NCI-H82 treated with DMSO at 0.1 percent for 48 hours (cell line): ENCODE results near the gene KIF13A.
"Not testable (repeated sequence)": the region's sequence is repeated elsewhere in the genome, so short reads cannot be mapped to it uniquely, and the experiment has no call there.

ENCODE experiments used
- DNase-seq: peaks from one replicate; lab custom pipeline; 2025; ENCODE audit not compliant: unreplicated experiment; lab: John Stamatoyannopoulos, UW

Gene KIF13A

DNA sequence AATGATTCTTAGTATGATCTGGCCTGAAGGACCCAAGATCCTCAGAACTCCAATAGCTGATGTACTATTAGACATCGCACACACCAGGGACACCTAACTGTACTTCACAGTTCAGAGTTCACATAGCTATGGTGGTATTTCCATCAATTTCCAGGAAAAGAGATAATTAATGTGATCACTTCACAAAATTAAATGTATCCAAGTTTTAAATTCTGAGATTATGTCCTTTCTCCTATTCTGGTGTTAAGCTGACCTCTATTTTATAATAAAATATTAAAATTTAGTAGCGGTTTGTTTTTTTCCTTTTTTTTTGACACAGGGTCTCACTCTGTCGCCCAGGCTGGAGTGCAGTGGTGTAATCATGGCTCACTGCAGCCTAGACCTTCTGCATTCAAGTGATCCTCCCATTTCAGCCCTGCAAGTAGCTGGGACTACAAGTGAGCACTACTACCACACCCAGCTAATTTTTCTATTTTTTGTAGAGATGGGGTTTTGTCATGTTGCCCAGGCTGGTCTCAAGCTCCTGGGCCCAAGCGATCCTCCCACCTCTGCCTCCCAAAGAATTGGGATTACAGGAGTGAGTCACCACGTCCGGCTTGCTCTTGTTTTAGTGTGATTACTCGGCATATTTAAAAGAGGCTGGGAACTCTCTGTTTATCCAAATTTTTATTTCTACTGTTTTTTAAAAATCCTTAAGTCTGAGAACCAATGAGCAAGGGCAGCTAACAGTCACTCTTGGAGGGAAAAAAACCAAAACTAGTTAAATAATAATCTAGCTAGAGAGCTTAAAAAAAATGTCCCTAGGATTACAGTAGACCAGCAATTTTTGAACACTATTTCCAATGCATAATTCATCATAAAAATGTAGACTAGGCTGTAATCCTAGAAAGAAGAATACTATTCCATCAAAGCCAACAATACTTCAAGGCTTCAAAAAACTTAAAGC, 16.0 kb downstream of the KIF13A start:
- no peak for DNase-seq

- DNase-seq = no peak
Measured at GRCh38 chr6:17968876-17969275, 18.6 kb downstream of the KIF13A start.

DNA sequence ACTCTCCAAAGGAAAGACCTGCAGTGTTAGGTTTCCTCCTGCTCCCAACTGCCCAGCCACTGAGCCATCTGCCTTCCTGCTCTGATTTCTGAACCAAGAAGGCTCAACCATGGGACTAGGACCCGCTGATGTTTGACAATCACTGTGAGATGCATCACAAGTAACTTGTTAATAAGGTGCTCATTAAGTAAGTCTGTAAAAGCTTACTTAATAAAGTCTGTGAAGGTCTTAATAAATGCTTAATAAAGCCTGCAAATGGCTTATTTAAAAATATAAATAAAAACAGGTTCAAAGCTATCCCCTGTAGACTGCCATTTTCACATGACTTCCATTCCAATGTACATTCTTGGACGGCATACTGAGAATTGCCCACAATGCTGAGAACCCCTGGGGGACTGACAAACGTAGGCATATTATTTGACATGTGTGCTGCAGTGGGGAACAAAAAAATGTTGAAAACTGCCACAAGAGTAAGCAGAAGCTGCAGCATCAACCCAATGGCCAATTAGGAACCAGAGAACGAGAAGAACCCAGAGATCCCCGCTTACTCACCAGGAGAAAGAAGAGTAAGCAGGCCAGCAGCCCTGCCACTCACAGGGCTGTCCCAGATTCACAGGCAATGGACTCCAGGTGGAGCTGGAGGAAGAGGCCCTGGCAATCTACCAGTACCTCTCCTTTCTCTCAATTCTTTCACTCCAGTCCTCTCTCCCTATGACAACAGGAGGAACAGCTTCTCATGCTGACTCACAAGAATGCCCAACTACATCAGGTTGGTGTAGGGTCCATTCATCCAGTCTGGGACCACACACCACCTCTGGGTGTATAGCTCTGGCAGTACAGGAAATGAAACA, 19.5 kb downstream of the KIF13A start:
- DNase-seq = no peak

- DNase-seq = no peak
Measured at GRCh38 chr6:17966451-17966850, 21.0 kb downstream of the KIF13A start.

DNA sequence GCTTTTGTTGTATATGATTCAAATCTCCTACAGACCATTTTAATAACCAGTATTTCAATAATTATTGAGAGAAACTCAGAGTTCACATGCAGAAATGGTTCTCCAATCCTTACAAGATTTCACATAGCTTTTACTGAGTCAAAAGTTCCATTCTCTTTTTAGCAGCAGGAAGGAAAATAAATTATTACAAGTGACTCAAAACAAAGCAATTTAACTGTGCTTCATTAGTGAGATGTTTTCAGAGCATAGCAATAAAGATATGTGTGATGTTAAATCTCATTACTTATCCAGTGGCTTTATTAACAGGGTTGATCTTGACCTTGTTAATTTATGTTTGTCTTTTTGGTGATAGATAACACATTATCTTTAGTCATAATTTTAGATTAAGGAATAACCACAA, 22.0 kb downstream of the KIF13A start:
- DNase-seq = no peak

GRCh38 chr6:17964633-17965032, 22.8 kb downstream of the KIF13A start:
- no peak for DNase-seq

DNA sequence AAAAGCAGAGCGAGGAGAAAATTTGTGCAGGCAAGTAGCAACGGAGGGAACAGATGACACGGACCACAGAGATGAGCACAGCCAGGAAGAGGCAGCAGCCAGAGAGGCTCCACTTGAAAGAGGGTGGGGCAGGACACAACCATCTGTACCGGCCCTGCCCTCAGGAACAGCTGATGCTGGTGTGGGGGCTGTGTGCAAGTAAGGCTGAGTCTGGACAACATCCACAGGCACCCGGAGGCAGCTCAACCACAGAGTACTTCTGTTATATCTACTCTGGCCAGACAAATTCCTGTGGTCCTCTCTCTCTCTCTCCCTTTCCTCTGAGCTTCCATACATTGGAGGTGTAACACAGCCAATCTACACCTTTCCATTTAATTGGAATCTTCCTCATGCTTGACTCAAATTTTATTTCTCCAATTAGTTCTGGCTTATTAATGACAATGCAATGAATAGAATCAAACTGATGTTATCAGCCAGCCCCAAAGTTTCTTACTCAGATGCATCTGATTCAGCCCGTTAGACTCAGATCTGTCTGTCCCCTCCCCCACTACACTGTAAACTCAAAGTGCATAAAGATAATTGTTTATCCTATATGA, 24.9 kb downstream of the KIF13A start:
- peak; percentile 30 for DNase-seq

- DNase-seq = no peak
Measured at GRCh38 chr6:17959302-17959701, 28.1 kb downstream of the KIF13A start.

DNA sequence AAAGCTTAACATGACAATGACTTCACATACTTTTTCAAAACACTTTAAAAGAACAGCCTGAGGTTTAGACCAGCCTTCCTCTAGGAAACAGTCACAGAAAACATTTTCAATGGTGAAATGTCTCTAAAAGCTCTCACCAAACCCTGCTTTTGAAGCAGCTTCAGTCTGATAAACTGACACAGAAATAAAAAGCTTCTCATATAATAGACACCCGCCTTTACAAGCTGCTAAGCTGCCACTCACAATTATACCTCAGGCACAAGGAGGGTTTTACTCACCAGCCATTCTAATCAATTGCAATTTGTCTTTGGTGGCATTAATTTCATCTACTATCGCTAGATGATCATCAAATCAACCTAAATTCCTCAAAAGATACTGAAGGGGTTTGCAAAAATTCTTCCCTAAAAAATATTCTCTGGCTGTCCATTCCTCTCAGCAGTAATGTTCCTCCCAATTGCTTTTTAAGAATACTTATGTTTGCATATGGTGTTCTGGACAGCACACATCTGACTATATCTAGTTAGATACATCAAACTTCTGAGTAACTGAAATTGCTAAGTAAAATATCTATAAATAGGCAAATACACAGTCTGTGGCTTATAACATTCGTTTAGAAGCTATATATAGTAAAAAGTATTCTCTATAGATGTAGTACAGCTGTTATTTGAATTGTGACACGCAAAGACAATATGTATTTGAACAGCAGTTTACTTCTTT, 29.4 kb downstream of the KIF13A start:
- no peak for DNase-seq

GRCh38 chr6:17957498-17957897, 29.9 kb downstream of the KIF13A start:
- no peak for DNase-seq

GRCh38 chr6:17957086-17957485, 30.3 kb downstream of the KIF13A start:
- DNase-seq = no peak

DNA sequence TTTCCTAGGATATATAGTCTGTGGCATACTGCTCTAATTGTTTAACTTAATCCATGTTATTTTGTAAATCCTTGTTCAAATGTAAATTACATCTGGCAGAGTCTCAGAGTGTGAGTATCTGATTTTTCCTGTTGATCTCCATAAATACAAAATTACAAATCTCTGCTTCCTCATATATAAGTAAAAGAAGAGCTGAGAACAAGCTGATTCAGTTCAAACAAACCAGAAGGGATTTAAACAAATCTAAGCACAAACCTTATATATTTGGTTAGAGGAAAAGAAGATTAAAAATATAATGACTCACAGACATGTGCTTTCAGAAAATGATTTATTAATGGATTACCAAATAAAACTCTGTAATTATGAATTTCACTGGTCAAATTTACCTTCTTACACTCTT, 37.3 kb downstream of the KIF13A start:
- DNase-seq = no peak

DNA sequence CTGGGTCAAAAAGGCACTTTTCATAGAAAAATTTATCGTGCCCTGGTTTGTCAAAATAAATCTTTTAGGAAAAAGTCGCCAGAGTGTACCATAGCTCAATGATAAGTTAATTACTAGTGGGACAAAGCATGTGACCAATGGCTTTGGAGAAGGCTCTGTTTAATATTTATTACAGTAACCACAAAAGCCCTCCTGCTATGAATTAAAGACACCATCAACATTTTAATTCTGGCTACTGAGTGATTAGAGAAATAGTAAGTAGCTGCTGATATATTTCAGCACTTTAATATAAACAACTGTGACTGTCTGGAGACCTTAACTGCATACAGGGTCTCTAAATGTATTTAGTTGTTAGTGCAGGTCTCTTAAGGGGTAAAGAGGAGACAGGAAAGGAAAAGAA, 38.3 kb downstream of the KIF13A start:
- no peak for DNase-seq

DNA sequence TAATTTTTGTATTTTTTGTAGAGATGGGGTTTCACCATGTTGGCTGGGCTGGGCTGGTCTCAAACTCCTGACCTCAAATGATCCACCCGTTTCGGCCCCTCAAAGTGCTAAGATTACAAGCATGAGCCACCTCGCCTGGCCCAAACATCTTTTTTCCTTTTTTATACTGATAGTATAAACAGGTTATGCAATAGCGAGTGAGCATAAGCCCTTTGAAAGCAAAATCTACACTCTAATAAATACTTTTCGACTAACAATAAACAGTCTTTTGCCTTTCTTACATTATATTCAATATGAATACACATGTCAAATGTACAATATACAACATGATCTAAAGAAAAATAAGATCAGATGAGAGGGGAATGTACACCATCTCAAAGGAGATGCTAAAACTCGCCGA, 38.7 kb downstream of the KIF13A start:
- no peak for DNase-seq

- not testable (repeated sequence) for DNase-seq
Measured at GRCh38 chr6:17947574-17947973, 39.9 kb downstream of the KIF13A start.

- no peak for DNase-seq
Measured at GRCh38 chr6:17945575-17945974, 41.9 kb downstream of the KIF13A start.

DNA sequence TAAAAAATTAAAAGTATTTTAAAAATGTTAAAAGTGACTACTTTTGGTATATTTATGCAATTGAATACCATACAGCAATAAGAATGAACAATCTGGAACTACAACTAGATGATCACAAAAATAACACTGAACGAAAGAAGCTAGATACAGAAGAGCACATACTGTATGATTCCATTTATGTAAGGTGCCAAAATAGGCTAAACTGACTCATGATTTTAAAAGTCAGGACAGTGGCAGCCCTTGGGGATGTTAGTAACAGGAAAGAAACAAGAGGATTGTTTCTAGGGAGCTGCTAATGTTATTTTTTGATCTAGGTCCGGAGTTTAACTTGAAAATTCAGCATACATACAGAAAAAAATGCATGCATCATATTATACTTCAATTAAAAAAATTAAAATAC, 42.3 kb downstream of the KIF13A start:
- no peak for DNase-seq

GRCh38 chr6:17941318-17941717, 46.1 kb downstream of the KIF13A start:
- no peak for DNase-seq

DNA sequence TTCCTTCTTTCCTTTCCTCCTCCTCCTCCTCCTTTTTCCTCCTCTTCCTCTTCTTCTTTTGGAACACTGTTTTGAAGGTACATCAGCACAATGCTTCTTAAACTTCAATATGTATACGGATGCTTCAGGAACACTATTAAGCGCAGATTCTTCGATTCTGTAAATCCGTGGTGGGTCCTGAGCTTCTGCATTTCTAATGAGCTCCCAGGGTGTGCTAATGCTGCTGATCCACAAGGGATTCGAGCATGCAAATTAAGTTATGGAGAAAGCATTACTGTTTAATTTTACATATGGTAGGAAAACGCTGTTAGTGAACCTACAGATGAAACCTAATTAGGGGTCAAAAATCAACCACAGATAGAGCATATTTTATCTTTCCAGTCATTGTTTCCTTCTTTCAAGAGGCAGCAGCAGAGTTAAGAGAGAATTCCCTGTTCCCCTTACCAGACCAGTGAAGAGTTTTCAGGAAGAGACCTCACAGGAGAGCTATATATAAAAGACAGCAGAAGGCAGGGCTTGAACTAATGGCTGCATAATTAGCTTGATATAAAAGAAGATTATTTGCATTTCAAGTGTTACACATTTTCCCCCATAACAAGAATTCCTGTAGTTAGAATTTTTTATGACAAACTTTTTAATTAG, 47.2 kb downstream of the KIF13A start:
- DNase-seq = no peak

DNA sequence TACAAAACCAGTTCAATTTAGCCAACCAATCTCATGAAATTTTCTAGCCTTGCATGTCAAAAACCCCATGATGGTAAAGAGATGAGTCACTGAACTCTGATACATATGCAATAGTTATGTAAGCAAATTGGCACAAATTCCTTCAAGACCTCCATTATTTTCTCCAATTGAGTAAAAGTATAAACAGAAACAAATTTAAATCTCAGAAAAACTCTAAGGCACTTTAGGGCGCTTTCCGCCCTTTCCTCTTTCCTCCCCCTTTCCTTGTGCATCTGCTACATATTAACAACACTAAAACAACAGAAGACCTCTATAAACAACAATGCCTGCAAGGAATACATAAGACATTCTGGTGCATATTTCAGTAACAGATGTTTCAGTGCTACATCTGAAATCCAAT, 48.5 kb downstream of the KIF13A start:
- DNase-seq = no peak
